22Rv1 (cell line): ENCODE results near the gene C1orf159.

Source experiments
- CTCF ChIP-seq: fragments of 450-650 bp; IDR thresholded peaks from 2 replicates; pipeline ENCODE4 v1.5.1; 2017; ENCODE audit warnings: mild to moderate bottlenecking
- ZFX ChIP-seq: fragments of 450-650 bp; IDR thresholded peaks from 2 replicates; pipeline ENCODE4 v1.6.1; 2017; ENCODE audit warnings: antibody characterized with exemption, borderline replicate concordance

GRCh38 chr1:1040004-1040991 is 75.6 kb downstream of the C1orf159 start:
- peak; percentile 38; the same call in 1 of the 2 replicates for TF ChIP-seq CTCF
- no peak for TF ChIP-seq ZFX
